B cell (primary cell): ENCODE data around the gene RORB. TPM values are rescaled to one million over a fixed set of nuclear protein-coding genes. Genes with fewer than 3 reads are reported as not detected.

Source experiments
- ATAC-seq: fragments of 200-7000 bp; cut with Tn5 transposase; one replicate; pipeline ENCODE4 v1.10.0; 2021; ENCODE audit warnings: low read depth, mild to moderate bottlenecking, moderate number of reproducible peaks, moderate library complexity
- CTCF ChIA-PET: fragments of 350-600 bp; sonication (Branson Sonifier 250); formaldehyde crosslinking; loops from one replicate; lab custom pipeline; 2021; ENCODE audit warnings: antibody characterized with exemption, inconsistent platforms; lab: Charles Lee
- POLR2A ChIA-PET: fragments of 350-600 bp; sonication (Branson Sonifier 250); formaldehyde crosslinking; loops from one replicate; lab custom pipeline; 2021; ENCODE audit warnings: antibody characterized with exemption; lab: Charles Lee
- DNase-seq: peaks from one replicate; pipeline ENCODE4 v3.0.0; 2013
- H2AFZ ChIP-seq: 2 replicates; pipeline ENCODE4 v1.6.1; 2012; ENCODE audit warnings: mild to moderate bottlenecking, low read depth, low read length; ENCODE audit not compliant: insufficient read depth, poor library complexity, severe bottlenecking
- H3K27ac ChIP-seq, 2 donors: 1 replicate in 1 of 2; 2 replicates in 1 of 2; pipeline ENCODE4 v1.5.1; 2012 to 2013; ENCODE audit warnings: low read length in 2 of 2, mild to moderate bottlenecking in 2 of 2, moderate library complexity in 1 of 2
- H3K27me3 ChIP-seq, 4 experiments: fragments of 200-600 bp in 1 of 4; sonication (generic) in 1 of 4; replicated peaks in 1 of 4; 1 replicate in 2 of 4; 2 replicates in 2 of 4; pipeline versions ENCODE4 v1.6.1 to v1.7.0; 2013 to 2016; ENCODE audit warnings: low read length in 3 of 4, mild to moderate bottlenecking in 2 of 4, mixed read lengths in 1 of 4, moderate library complexity in 1 of 4; ENCODE audit not compliant: insufficient read depth in 4 of 4, control insufficient read depth in 3 of 4; ENCODE audit errors: control extremely low read depth in 1 of 4
- H3K36me3 ChIP-seq, 2 experiments: replicated peaks in 1 of 2; 1 replicate in 1 of 2; 2 replicates in 1 of 2; pipeline versions ENCODE4 v1.6.1 to v1.7.1; 2013; ENCODE audit warnings: low read length in 1 of 2; ENCODE audit not compliant: insufficient read depth in 2 of 2, control insufficient read depth in 1 of 2; ENCODE audit errors: control extremely low read depth in 1 of 2, extremely low read depth in 1 of 2
- H3K4me1 ChIP-seq, 2 donors: fragments of 200-600 bp in 1 of 2; sonication (generic) in 1 of 2; 1 replicate in 1 of 2; 2 replicates in 1 of 2; pipeline versions ENCODE4 v1.5.1 to v1.6.1; 2013 to 2017; ENCODE audit warnings: low read length in 2 of 2; ENCODE audit not compliant: control insufficient read depth in 2 of 2, insufficient read depth in 2 of 2
- H3K4me2 ChIP-seq: replicated peaks from 2 replicates; pipeline ENCODE3; 2012; ENCODE audit warnings: mild to moderate bottlenecking, low read depth, low read length; ENCODE audit not compliant: poor library complexity, severe bottlenecking
- H3K4me3 ChIP-seq, 5 experiments: fragments of 200-600 bp in 1 of 5; sonication (generic) in 1 of 5; 1 replicate in 3 of 5; 2 replicates in 2 of 5; pipeline versions ENCODE4 v1.5.1 to v1.7.0; 2011 to 2016; ENCODE audit warnings: low read length in 4 of 5, mild to moderate bottlenecking in 4 of 5, low read depth in 2 of 5, control low read depth in 1 of 5, moderate library complexity in 1 of 5; ENCODE audit not compliant: insufficient read depth in 1 of 5; ENCODE audit errors: control extremely low read depth in 1 of 5, extremely low read depth in 1 of 5
- H3K79me2 ChIP-seq: fragments of 200-600 bp; sonication (generic); one replicate; pipeline ENCODE4 v1.6.0; 2016; ENCODE audit warnings: low read length; ENCODE audit not compliant: control insufficient read depth, insufficient read depth
- H3K9ac ChIP-seq: fragments of 200-600 bp; sonication (generic); 2 replicates; pipeline ENCODE4 v1.6.1; 2017; ENCODE audit warnings: mild to moderate bottlenecking, low read length, moderate library complexity
- H3K9me3 ChIP-seq, 3 donors: one replicate each; pipeline versions ENCODE4 v1.6.1 to v1.7.1; 2013; ENCODE audit warnings: low read length in 2 of 3; ENCODE audit not compliant: control insufficient read depth in 2 of 3, insufficient read depth in 1 of 3; ENCODE audit errors: control extremely low read depth in 1 of 3
- H4K20me1 ChIP-seq: 2 replicates; pipeline ENCODE4 v1.6.0; 2012; ENCODE audit warnings: mild to moderate bottlenecking, low read length; ENCODE audit not compliant: insufficient read depth, control insufficient read depth, poor library complexity, severe bottlenecking
- H3K27ac Mint-ChIP-seq: one replicate; pipeline ENCODE4 v1.8.0; 2021; ENCODE audit warnings: mixed read lengths
- H3K27me3 Mint-ChIP-seq: one replicate; pipeline ENCODE4 v1.8.0; 2021; ENCODE audit warnings: mixed read lengths
- H3K4me1 Mint-ChIP-seq: one replicate; pipeline ENCODE4 v1.8.0; 2021; ENCODE audit warnings: mixed read lengths
- H3K4me3 Mint-ChIP-seq: one replicate; pipeline ENCODE4 v1.8.0; 2021; ENCODE audit warnings: mixed read lengths
- H3K9me3 Mint-ChIP-seq: one replicate; pipeline ENCODE4 v1.8.0; 2022; ENCODE audit warnings: mixed read lengths; ENCODE audit not compliant: insufficient read depth
- EZH2 ChIP-seq: IDR thresholded peaks from 2 replicates; pipeline ENCODE4 v1.6.1; 2012; ENCODE audit warnings: borderline replicate concordance, low read depth, mild to moderate bottlenecking, moderate library complexity, low read length; ENCODE audit not compliant: insufficient read depth, poor library complexity, severe bottlenecking
- WGBS: methylation state at CpG from one replicate; pipeline ENCODE4 v1.1.5; 2013; ENCODE audit warnings: missing lambda C conversion rate; ENCODE audit not compliant: insufficient coverage; 5-methylcytosine and 5-hydroxymethylcytosine counted together
- intact Hi-C: fragments of 100-400 bp; cut with micrococcal nuclease; formaldehyde crosslinking; loops from one replicate; pipeline ENCODE4 v1.10.0; 2022
- polyA plus RNA-seq: library from polyadenylated mRNA; depleted of rRNA; stranded (reverse); fragments of >200 nt; gene quantifications from 2 replicates; pipeline ENCODE4 v1.2.3, GENCODE V29; 2012
- total RNA-seq, 2 donors: library from RNA; stranded (reverse); fragments of 120-200 nt in 1 of 2; gene quantifications; 1 replicate in 1 of 2; 2 replicates in 1 of 2; pipeline versions ENCODE4 v1.2.3 to v1.2.4, GENCODE V29; 2013 to 2022
- TF ChIP-seq, protein P1 (sequence below): fragments of 200-600 bp; IDR thresholded peaks from one replicate; pipeline ENCODE4 v1.8.0; 2022; ENCODE audit warnings: antibody characterized with exemption, mild to moderate bottlenecking

RORB gene
- total and polyA plus RNA-seq, 2 donors (not counting 1 experiment from before 2014, with no cell fraction given), result 0.01 TPM; not detected in 1

DNA sequence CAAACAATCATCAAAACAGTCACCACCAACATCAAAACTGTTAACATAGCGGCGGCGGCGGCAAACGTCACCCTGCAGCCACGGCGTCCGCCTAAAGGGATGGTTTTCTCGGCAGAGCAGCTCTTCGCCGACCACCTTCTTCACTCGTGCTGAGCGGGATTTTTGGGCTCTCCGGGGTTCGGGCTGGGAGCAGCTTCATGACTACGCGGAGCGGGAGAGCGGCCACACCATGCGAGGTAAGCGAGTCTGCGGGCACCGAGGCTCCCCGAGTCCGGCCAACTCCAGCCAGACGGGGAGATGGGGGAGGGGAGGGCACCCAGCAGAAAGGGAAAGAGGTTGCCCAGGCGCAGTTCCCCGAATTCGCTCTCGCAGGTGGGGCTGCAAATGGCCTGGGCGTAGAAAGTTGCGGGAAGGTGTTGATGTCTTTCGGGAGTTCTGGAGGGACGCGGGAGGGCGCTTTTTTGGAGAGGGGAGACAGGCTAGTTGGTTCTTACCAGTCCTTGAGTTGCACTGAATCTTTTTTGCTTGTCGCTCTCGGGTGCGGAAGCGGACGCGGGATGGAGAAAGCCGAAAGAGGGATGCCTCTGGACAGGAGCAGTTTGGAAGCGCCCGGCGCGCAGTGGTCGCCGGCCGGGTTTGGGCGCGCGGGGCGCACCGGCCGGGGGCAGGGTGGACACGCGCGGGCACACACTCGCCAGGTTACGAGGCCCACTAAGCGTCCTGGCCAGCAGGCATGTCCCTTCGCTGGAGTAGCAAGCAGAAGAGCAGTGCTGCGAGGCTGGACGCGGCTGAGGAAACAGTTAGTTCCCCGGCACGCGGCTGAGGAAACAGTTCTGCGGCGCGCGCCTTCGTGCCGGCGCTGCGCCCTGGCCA is 849 bp downstream of the RORB start:
- H3K4me3 Mint-ChIP-seq, result peak overlapping the region; percentile 93
- Histone ChIP-seq H3K27ac (no peak overlapping the region), H3K4me3 (peak overlapping the region; percentile 58 to 99 (median 72)), H3K4me2 (peak overlapping the region; percentile 91), H2AFZ (peak overlapping the region; percentile 98), H4K20me1 (no peaks in the 10 kb centered on the region), H3K9ac (peak overlapping the region; percentile 90), H3K79me2 (no peaks in the 10 kb centered on the region), H3K9me3 (peaks cover 0 to 15% (median 0%) of the 10 kb centered on the region in 3 donors), H3K4me1 (peaks cover 32 to 36% of the 10 kb centered on the region in 2 donors), H3K36me3 (no peaks in the 10 kb centered on the region), H3K27me3 (peaks cover 0 to 42% (median 35%) of the 10 kb centered on the region in 4 experiments)
- peak; percentile 9 for TF ChIP-seq EZH2
- TF ChIP-seq, protein P1, sequence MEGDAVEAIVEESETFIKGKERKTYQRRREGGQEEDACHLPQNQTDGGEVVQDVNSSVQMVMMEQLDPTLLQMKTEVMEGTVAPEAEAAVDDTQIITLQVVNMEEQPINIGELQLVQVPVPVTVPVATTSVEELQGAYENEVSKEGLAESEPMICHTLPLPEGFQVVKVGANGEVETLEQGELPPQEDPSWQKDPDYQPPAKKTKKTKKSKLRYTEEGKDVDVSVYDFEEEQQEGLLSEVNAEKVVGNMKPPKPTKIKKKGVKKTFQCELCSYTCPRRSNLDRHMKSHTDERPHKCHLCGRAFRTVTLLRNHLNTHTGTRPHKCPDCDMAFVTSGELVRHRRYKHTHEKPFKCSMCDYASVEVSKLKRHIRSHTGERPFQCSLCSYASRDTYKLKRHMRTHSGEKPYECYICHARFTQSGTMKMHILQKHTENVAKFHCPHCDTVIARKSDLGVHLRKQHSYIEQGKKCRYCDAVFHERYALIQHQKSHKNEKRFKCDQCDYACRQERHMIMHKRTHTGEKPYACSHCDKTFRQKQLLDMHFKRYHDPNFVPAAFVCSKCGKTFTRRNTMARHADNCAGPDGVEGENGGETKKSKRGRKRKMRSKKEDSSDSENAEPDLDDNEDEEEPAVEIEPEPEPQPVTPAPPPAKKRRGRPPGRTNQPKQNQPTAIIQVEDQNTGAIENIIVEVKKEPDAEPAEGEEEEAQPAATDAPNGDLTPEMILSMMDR, result no peak
- no peak for ATAC-seq
- peak; percentile 41 for DNase-seq
- ChIA-PET POLR2A (no interaction called here), CTCF (no interaction called here)
- peaks cover 37% of the 10 kb centered on the region for H3K4me1 Mint-ChIP-seq
- intact Hi-C loops, result no loop called here
- 3% methylated on average over 77 of the region's 77 CpGs for WGBS
- H3K27me3 Mint-ChIP-seq, result peaks cover 53% of the 10 kb centered on the region
- H3K27ac Mint-ChIP-seq, result no peak overlapping the region
- no peaks in the 10 kb centered on the region for H3K9me3 Mint-ChIP-seq

GRCh38 chr9:74498621-74499095 is 1.5 kb downstream of the RORB start:
- peak overlapping the region; percentile 98 for H2AFZ ChIP-seq
- peaks cover 32 to 36% of the 10 kb centered on the region in 2 donors for H3K4me1 ChIP-seq
- H3K27me3 ChIP-seq, result peaks cover 0 to 42% (median 35%) of the 10 kb centered on the region in 4 experiments
- H3K36me3 ChIP-seq, result no peaks in the 10 kb centered on the region
- WGBS, result 5% methylated on average over 32 of the region's 34 CpGs
- Mint-ChIP-seq H3K27ac (no peak overlapping the region), H3K27me3 (peaks cover 54% of the 10 kb centered on the region), H3K4me3 (peak overlapping the region; percentile 93), H3K9me3 (no peaks in the 10 kb centered on the region), H3K4me1 (peaks cover 37% of the 10 kb centered on the region)
- no peak for TF ChIP-seq EZH2
- TF ChIP-seq, protein P1, result no peak
- peak overlapping the region in 4 of 5 experiments; percentile 1 to 99 (median 66) for H3K4me3 ChIP-seq
- no peak overlapping the region for H3K27ac ChIP-seq
- peaks cover 0 to 15% (median 0%) of the 10 kb centered on the region in 3 donors for H3K9me3 ChIP-seq
- POLR2A ChIA-PET, result no interaction called here
- H3K79me2 ChIP-seq, result no peaks in the 10 kb centered on the region
- H3K4me2 ChIP-seq, result peak overlapping the region; percentile 91
- no peak for ATAC-seq
- intact Hi-C loops, result no loop called here
- no peaks in the 10 kb centered on the region for H4K20me1 ChIP-seq
- CTCF ChIA-PET, result no interaction called here
- peak overlapping the region; percentile 90 for H3K9ac ChIP-seq
- peak; percentile 33 for DNase-seq
